Measurements from ENCODE around the gene BTBD19. TPM values are rescaled to one million over a fixed set of nuclear protein-coding genes. Genes with fewer than 3 reads are reported as not detected.

Gene BTBD19
- total RNA-seq (2011; cell fraction: chromatin; rRNA removed; ENCODE audit: low replicate concordance): 7.6 and 19.8 TPM in 2 replicates
- total RNA-seq (2011; cell fraction: nucleolus; rRNA removed): 8.9 and 14.7 TPM in 2 replicates
- 8.6 and 18.8 TPM in 2 replicates for total RNA-seq (2011; cell fraction: nucleoplasm; rRNA removed)
- total RNA-seq (2014; rRNA removed): 0.73 and 1.5 TPM in 2 replicates
- total RNA-seq (2014; rRNA removed; fragmentation: Illumina TruSeq; extraction: Trizol): 0.32 and 0.76 TPM in 2 replicates
- total RNA-seq (2015; rRNA removed; fragmentation: Illumina TruSeq; extraction: Trizol): 0.41 and 0.72 TPM in 2 replicates
- 1.7 and 2.0 TPM in 2 replicates for total RNA-seq (2021)
- 1.4 and 1.5 TPM in 2 replicates for polyA plus RNA-seq (2011; rRNA removed)
- 0.86 and 1.3 TPM in 2 replicates for polyA plus RNA-seq (2011; cell fraction: cytosol; rRNA removed)
- polyA plus RNA-seq (2011; cell fraction: nucleus; rRNA removed): 5.9 and 14.9 TPM in 2 replicates
- 1.6 and 2.0 TPM in 2 replicates for polyA plus RNA-seq (2012)
- 0.95 and 1.4 TPM in 2 replicates for polyA plus RNA-seq (2014; fragmentation: Illumina TruSeq; extraction: Trizol)
- under 1 TPM; 0.22 to 0.38 TPM for polyA plus RNA-seq (2014; fragmentation: Nextera tagmentation; extraction: Ambion mirVana)
- 1.8 and 1.9 TPM in 2 replicates for polyA plus RNA-seq (2014; rRNA removed)
- polyA minus RNA-seq (2011; rRNA and poly(A)+ RNA removed): 0.75 and 1.1 TPM in 2 replicates
- 1.8 TPM in 1 of 2 replicates, not detected in the other for polyA minus RNA-seq (2011; cell fraction: cytosol; rRNA and poly(A)+ RNA removed)
- 4.9 and 5.0 TPM in 2 replicates for polyA minus RNA-seq (2011; cell fraction: nucleus; rRNA and poly(A)+ RNA removed)
- percentile 53 among the genes with signal in this experiment for Bru-seq, nascent RNA
- BruChase-seq, experiment 1, labeled RNA remaining after a 2-hour chase: percentile 42 among the genes with signal in this experiment
- percentile 36 among the genes with signal in this experiment for BruChase-seq, experiment 2, labeled RNA remaining after a 6-hour chase
- long read RNA-seq, experiment 1: 0 reads
- long read RNA-seq, experiment 2: 0 reads
- long read RNA-seq, experiment 3: 0 reads

- intact Hi-C loops (cut with micrococcal nuclease): loop anchor here (10.0 kb wide), 1 partner anchor 173 kb away; no protein-coding TSS in a partner anchor
- ATAC-seq: peak; percentile 52
- Histone ChIP-seq H3K9me1 (ENCODE audit: control insufficient read depth, insufficient read depth, low read length) (peaks cover 6% of the 10 kb centered on the region), H3K79me2 (ENCODE audit: control insufficient read depth, insufficient read depth, low read length) (peaks cover 16% of the 10 kb centered on the region; the same call in 1 of the 3 replicates), H2AFZ (ENCODE audit: low read depth, low read length) (peak within 1 kb of the TSS; percentile 96), H4K20me1 (replicated peaks; ENCODE audit: control insufficient read depth, insufficient read depth, low read length) (no peaks in the 10 kb centered on the region), H3K27ac (ENCODE audit: extremely low read depth, low read depth, low read length) (peak within 1 kb of the TSS; percentile 100), H3K4me3 (peak within 1 kb of the TSS; percentile 30), H3K9ac (ENCODE audit: insufficient read depth in 1 of 2, low read depth in 2 of 2, low read length in 2 of 2) (peak within 1 kb of the TSS; percentile 86 to 92), H3K4me2 (ENCODE audit: insufficient read depth, low read length) (peak within 1 kb of the TSS; percentile 80), H3K27me3 (ENCODE audit: control insufficient read depth in 2 of 2, insufficient read depth in 2 of 2, low read length in 2 of 2) (no peaks in the 10 kb centered on the region), H3K36me3 (ENCODE audit: control insufficient read depth, insufficient read depth, low read length) (peaks cover 36% of the 10 kb centered on the region; the same call in 2 of the 3 replicates), H3K4me1 (replicated peaks in 1 of 2; ENCODE audit: control insufficient read depth in 2 of 2, insufficient read depth in 2 of 2, low read length in 2 of 2) (peaks cover 59 to 72% of the 10 kb centered on the region in 2 experiments), H3K9me3 (replicated peaks; ENCODE audit: control insufficient read depth, insufficient read depth, low read depth, low read length) (no peaks in the 10 kb centered on the region)
- no TSS peak for BruUV-seq (replicated peaks)
- FAIRE-seq: peak; percentile 37
- CTCF ChIA-PET (ENCODE audit: low intra/inter-chr PET ratio): no interaction called here
- peak; percentile 74 to 89 (median 82) for DNase-seq (ENCODE audit: extremely low read depth in 1 of 4, low spot score in 3 of 4)
- 19% methylated on average over 23 of the region's 23 CpGs for WGBS (ENCODE audit: insufficient coverage, low coverage, missing lambda C conversion rate)
- in situ Hi-C loops (cut with MboI): loop anchor here (10.0 kb wide), 1 partner anchor 687 kb away; the partner anchor contains the start of gene TESK2
- POLR2A ChIA-PET: interaction anchor here (0.6 to 16.9 kb wide), 26 partner anchors 8 to 498 kb away, joined by 3 to 594 read pairs (median 4); partner anchors contain the start of genes BEST4, HECTD3, PLK3 and RNU5D-1
- TF ChIP-seq CSDE1 (IDR thresholded peaks at IDR 0.05): peak in 1 of 2 experiments; percentile 65; a peak in 1 of 4 replicates
- 0 out of 2 replicates have a peak, but pooled peaks have one; percentile 77 for TF ChIP-seq HLTF (IDR thresholded peaks at IDR 0.05)
- no peak for TF ChIP-seq NFE2L1 (tag; IDR thresholded peaks at IDR 0.05; ENCODE audit: borderline replicate concordance, low read depth)
- no peak for TF ChIP-seq KDM2B (CRISPR knock-in tag; IDR thresholded peaks at IDR 0.05)
- TF ChIP-seq CHD4 (IDR thresholded peaks at IDR 0.05; ENCODE audit: insufficient read depth, insufficient replicate concordance, low read depth, low read length, poor library complexity, severe bottlenecking): peak; percentile 45
- no peak for TF ChIP-seq NFYB (IDR thresholded peaks at IDR 0.05; ENCODE audit: extremely low read depth, insufficient read length)
- TF ChIP-seq NR3C1 (CRISPR knock-in tag; IDR thresholded peaks at IDR 0.05): no peak
- TF ChIP-seq AFF4 (CRISPR knock-in tag; IDR thresholded peaks at IDR 0.05): 0 out of 2 replicates have a peak, but pooled peaks have one; percentile 21
- 0 out of 2 replicates have a peak, but pooled peaks have one; percentile 11 for TF ChIP-seq FOXP1 (CRISPR knock-in tag; IDR thresholded peaks at IDR 0.05)
- no peak for TF ChIP-seq ZBTB12 (CRISPR knock-in tag; IDR thresholded peaks at IDR 0.05)
- TF ChIP-seq IRF2 (CRISPR knock-in tag; IDR thresholded peaks at IDR 0.05): no peak
Measured at GRCh38 chr1:44808063-44808937, at the start of gene BTBD19. Gene BTBD19 (plus strand): TSS chr1:44808523. CDS start chr1:44808821, 298 bp downstream.

Data from K562 (cell line).